GM19043 (cell line): ENCODE data around the gene CLSTN1.
"Not testable (repeated sequence)": the region's sequence is repeated elsewhere in the genome, so short reads cannot be mapped to it uniquely, and the experiment has no call there.

Source experiments
- ATAC-seq: cut with Tn5 transposase; IDR thresholded peaks from one replicate; pipeline ENCODE4 v1.9.1; 2021; ENCODE audit warnings: low read depth; ENCODE audit not compliant: unreplicated experiment

The CLSTN1 gene

GRCh38 chr1:9803003-9803918, 20.5 kb downstream of the CLSTN1 start:
- ATAC-seq, result not testable (repeated sequence)

- no peak for ATAC-seq
These were observed 21.9 kb downstream of the CLSTN1 start for GRCh38 chr1:9801909-9802308.

DNA sequence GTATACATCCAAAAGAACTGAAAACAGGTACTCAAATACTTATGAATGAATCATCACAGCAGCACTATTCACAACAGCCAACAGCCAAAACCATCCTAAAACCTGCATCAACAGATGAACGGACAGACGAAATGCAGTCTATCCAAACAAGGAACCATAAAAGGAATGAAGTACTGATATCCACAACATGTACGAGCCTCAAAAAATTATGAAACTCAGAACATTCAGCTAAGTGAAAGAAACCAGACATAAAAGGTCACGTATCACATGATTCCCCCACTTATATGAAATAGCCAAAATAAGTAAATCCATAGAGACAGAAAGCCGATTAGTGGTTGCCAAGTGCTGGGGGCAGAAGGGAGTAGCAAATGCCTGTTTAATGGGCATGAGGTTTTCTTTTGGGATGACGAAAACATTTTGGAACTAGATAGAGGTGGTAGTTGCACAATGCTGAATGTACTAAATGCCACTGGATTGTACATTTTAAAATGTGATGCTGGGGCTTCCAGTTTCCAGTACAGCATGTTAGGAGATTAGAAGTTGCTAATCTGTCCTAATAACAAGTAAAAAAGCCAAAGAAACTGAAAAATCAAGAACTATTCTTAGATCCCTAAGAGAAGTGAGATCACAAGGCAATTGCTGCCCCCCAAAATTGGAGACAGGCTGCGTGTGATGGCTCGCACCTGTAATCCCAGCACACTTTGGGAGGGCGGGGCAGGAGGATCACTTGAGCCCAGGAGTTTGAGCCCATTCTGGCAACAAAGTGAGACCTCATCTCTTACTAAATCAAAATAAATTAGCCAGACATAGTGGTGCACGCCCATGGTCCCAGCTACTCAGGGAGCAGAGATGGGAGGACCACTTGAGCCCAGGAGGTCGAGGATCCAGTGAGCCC, 25.3 kb downstream of the CLSTN1 start:
- ATAC-seq, result no peak

DNA sequence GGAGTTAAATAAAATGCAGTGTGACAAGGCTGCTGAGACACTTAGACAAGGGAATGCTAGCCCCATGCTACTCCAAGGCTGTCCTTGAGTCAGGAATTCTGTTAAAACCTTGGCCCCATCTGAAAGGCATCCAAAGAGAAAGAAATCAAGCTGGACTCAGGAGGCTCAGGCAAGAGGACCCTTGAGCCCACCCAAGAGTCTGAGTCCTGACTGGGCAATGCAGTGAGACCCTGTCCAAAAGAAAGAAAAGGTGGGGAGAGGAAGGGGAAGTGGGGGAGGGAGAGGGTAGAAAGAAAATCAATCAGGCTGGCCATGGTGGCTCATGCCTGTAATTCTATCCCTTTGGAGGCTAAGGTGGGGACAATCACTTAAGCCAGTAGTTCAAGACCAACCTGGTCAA, 26.7 kb downstream of the CLSTN1 start:
- ATAC-seq, result no peak

GRCh38 chr1:9794081-9794480, 29.7 kb downstream of the CLSTN1 start:
- no peak for ATAC-seq

GRCh38 chr1:9793291-9793690, 30.5 kb downstream of the CLSTN1 start:
- ATAC-seq, result no peak

DNA sequence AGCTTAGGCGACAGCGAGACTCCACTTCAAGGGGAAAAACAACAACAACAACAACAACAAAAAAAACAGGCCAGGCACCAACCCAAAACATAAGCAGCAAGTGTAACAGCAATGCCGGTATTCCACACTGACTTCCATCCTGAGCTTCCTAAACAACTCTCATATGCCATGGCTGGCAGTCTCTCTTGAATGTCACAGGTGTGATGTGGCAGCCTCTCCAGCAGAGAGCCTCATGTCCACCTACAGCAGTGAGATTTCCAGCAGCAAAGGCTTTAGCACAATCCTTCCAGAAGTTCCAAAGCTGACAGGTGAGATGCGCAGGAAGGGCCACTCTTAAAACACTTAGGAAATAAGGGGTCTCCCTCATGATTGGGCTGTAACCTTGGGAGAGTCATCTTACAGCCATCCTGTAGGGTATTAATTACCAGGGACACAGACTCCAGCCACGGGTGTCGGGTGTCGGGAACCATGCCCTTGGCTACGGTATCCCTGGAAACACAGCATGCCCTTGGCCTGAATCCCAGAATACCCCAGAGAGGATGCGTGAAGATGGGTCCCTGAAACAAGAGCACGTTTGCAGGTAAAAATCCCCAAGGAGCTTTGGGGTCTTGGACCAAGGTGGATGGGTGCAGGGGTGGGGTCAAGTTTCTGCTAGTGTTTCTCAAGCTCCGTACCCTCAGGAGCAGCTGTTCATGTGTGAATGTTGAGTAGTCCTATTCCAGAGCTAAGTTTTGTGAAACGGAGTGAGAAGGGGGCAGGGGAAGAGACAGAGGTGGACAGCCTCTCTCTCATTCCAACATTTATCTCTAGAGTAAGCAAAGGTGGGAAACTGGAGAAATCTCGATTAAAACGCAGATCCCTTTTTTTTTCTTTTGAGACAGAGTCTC, 31.4 kb downstream of the CLSTN1 start:
- ATAC-seq, result no peak

DNA sequence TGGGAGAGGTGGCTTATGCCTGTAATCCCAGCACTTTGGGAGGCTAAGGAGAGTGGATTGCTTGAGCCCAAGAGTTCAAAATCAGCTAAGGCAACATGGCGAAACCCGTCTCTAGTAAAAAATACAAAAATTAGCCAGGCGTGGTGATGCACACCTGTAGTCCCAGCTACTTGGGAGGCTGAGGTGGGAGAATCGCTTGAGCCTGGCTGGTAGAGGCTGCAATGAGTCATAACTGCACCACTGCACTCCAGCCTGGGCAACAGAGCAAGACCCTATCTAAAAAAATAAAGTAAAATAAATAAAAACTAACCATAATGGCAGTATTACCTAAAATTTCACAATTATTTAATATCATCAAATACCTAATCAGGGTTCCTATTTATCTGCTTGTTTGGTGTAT, 34.1 kb downstream of the CLSTN1 start:
- ATAC-seq, result not testable (repeated sequence)

DNA sequence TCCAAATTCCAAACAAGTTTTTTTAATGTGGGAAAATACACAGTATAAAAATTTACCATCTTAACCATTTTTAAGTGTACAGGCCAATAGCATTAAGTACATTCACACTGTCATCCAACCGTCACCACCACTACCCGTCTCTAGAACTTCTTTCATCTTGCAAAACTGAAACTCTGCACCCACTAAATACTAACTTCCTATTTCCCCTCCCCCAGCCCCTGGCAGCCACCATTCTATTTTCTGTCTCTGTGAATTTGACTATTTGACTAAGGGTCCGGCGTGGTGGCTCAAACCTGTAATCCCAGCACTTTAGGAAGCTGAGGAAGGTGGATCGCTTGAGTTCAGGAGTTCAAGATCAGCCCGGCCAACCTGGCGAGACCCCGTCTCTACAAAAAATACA, 36.1 kb downstream of the CLSTN1 start:
- ATAC-seq, result peak; percentile 72

- no peak for ATAC-seq
These were observed 38.4 kb downstream of the CLSTN1 start for GRCh38 chr1:9785406-9785805.

DNA sequence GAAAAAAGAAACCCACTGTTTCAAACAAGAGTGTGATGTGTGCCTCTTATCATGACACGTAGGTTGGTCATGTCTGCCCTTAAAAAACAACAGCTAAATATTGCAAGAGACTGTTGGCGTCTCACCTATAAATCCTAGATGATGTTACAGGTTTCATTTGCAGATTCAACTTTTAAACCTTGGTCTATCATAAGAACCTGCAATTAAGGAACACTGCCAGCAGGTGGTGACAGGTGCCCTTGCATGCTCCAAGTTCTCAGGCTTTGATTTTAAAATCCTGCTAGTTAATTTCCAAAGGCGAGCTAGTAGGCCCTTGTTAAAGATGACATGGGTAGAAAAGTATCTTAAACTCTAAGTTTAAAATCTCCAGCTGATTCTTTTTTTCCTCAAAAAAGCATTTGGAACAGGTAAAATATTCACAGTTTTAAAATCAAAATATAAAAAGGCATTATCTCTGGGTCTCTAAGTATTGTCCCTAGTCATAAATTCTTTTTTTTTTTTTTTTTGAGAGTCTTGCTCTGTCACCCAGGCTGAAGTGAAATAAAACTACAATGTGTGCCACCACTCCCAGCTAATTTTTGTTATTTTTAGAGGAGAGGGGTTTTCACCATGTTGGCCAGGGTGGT, 39.1 kb downstream of the CLSTN1 start:
- ATAC-seq, result no peak

GRCh38 chr1:9782897-9783296, 40.9 kb downstream of the CLSTN1 start:
- ATAC-seq, result no peak

- no peak for ATAC-seq
These were observed 41.5 kb downstream of the CLSTN1 start for GRCh38 chr1:9782116-9782751.

DNA sequence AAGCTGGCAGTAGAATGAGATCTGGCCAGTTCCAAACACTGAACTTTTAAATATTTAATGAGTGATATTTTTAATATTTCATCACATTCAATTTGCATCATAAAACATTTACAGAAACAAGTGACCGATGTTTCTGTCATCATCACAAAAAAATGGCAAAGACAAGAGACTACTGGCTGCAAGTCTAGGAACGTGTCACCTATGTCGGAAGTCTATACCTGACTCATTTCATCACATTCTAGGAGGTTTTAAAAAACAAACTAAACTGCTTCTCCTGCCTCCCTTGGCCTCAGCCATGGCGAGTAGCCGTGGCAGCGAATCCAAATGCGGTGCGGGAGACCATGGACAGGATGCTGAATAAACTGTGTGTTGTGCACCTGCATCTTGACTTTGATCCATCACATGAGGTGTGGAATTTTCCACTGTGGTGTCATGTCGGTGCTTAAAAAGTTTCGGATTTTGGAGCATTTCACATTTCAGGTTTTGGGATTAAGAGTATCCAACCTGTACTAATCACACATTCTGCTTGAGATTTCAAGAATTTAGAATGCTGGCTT, 43.1 kb downstream of the CLSTN1 start:
- no peak for ATAC-seq

DNA sequence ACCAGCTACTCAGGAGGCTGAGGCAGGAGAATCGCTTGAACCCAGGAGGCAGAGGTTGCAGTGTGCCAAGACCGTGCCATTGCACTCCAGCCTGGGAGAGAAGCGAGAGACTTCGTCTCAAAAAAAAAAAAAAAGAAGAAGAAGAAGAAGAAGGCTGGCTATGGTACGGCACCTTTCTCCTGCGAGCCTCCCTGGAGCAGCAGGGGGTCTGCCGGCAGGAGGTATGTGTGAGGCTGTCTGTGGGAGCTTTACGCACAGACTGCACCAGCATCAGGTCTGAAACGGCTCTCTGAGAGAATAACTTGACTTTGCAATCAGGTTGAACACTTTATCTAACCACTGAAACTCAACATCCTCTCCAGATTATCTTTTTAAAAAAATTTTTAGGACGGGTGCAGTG, 44.9 kb downstream of the CLSTN1 start:
- no peak for ATAC-seq

DNA sequence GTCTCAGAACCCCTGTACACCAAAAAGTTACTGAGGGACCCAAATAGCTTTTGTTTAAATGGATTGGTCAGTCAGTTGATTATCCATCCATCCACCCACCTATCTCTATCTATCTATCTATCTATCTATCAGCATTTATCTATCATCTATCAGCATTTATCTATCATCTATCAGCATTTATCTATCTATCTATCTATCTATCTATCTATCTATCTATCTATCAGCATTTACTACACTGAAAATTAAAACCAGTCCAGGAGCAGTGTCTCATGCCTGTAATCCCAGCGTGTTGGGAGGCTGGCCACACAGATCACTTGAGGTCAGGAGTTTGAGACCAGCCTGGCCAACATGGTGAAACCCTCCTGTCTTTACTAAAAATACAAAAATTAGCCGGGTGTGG, 47.1 kb downstream of the CLSTN1 start:
- no peak for ATAC-seq

- ATAC-seq, result no peak
These were observed 48.8 kb downstream of the CLSTN1 start for GRCh38 chr1:9774712-9775679.

DNA sequence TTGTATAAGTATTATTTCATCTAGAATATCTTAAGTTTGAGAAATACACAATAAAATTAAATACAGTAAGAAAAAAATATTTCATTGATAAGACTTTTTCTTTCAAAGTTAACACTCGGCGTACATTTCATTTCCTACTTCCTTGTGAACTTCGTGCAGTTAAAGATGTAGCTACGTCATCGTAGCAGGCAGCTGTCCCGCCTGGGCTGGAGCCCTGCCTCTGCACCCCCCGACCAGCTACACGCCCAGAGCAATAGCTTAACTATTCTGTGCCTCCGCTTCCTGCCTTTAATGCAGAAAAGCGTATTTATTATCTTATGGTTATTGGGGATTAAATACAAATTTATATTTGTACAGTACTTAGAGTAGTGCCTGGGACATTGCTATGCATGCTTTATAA, 53.5 kb downstream of the CLSTN1 start:
- no peak for ATAC-seq
